22Rv1 (cell line): Measurements from ENCODE around the gene ACER3.

Source experiments
- ZFX ChIP-seq: fragments of 450-650 bp; IDR thresholded peaks from 2 replicates; pipeline ENCODE4 v1.6.1; 2017; ENCODE audit warnings: antibody characterized with exemption, borderline replicate concordance
- TF ChIP-seq, protein P1 (sequence below): fragments of 450-650 bp; IDR thresholded peaks from 2 replicates; pipeline ENCODE4 v1.5.1; 2017; ENCODE audit warnings: mild to moderate bottlenecking

DNA sequence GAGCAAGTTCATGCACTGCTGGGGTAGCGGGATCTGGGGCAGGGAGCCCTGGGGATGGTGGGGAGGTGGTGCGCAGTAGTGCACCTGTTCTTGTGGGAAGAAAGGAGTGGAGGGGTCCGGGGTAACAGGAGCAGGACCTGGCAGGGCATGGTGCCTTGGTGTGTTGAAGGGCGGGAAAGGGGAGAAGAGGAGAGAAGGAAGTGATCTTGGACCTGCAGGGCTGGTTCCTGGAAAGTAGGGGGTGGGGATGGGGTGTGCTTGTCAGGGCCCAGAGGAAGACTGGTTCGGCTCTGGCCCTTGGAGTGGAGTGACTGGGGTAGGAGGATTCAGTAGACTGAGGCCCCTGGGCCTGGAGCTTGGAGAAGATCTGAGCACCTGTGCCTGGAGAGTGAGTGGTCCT lies 195.2 kb downstream of the ACER3 start:
- TF ChIP-seq, protein P1, sequence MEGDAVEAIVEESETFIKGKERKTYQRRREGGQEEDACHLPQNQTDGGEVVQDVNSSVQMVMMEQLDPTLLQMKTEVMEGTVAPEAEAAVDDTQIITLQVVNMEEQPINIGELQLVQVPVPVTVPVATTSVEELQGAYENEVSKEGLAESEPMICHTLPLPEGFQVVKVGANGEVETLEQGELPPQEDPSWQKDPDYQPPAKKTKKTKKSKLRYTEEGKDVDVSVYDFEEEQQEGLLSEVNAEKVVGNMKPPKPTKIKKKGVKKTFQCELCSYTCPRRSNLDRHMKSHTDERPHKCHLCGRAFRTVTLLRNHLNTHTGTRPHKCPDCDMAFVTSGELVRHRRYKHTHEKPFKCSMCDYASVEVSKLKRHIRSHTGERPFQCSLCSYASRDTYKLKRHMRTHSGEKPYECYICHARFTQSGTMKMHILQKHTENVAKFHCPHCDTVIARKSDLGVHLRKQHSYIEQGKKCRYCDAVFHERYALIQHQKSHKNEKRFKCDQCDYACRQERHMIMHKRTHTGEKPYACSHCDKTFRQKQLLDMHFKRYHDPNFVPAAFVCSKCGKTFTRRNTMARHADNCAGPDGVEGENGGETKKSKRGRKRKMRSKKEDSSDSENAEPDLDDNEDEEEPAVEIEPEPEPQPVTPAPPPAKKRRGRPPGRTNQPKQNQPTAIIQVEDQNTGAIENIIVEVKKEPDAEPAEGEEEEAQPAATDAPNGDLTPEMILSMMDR, result no peak
- no peak for TF ChIP-seq ZFX
